Measurements from ENCODE around the gene HSBP1L1.

HSBP1L1 gene

DNA sequence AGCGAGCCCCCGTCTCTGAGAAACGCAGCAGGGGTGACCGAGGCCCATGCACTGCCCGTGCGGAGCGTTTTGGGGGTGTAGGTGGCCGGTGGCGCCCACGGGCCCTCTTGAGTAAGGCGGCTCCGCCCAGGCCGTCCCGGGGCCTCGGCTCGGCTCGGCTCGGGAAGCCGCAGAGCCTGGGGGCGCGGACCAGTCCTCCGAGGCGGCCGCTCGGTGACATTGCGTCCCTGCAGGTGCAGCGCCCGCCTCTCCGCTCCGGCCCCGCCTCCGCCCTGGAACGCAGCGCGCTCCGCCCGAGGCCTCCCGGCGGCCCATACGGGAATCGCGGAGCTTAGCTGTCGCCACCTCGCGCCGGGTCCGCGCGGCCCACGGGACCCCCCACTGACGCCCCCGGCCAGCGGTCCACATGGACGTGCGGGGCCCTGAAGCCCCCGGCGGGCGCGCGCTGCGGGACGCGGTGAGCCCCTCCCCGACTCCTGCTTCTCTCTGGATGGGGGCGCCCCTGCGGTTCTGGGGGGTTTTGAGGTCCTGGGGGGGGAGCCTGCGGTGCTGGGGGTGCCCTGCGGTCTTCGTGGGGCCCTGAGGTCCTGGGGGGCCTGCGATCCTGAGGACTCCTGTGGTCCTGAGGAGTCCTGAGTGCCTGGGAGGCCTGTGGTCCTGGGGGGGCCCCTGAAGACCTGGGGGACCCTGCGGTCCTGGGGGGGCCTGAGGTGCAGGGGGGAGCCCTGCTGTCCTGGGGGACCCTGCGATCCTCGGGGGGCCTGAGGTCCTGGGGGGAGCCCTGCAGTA, at the start of gene HSBP1L1:
Gene HSBP1L1 (plus strand): TSS at position 314 of the 789 bp plus-strand sequence. CDS start 93 bp downstream, at position 407.
- TF ChIP-seq, protein P1, sequence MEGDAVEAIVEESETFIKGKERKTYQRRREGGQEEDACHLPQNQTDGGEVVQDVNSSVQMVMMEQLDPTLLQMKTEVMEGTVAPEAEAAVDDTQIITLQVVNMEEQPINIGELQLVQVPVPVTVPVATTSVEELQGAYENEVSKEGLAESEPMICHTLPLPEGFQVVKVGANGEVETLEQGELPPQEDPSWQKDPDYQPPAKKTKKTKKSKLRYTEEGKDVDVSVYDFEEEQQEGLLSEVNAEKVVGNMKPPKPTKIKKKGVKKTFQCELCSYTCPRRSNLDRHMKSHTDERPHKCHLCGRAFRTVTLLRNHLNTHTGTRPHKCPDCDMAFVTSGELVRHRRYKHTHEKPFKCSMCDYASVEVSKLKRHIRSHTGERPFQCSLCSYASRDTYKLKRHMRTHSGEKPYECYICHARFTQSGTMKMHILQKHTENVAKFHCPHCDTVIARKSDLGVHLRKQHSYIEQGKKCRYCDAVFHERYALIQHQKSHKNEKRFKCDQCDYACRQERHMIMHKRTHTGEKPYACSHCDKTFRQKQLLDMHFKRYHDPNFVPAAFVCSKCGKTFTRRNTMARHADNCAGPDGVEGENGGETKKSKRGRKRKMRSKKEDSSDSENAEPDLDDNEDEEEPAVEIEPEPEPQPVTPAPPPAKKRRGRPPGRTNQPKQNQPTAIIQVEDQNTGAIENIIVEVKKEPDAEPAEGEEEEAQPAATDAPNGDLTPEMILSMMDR (IDR thresholded peaks at IDR 0.05; ENCODE audit: low read depth, low read length, missing control alignments) = no peak
- peak within 1 kb of the TSS; percentile 52 for H3K4me3 ChIP-seq (replicated peaks; ENCODE audit: low read depth, low read length)
- DNase-seq (ENCODE audit: extremely low read depth, low read depth) = no peak

DNA sequence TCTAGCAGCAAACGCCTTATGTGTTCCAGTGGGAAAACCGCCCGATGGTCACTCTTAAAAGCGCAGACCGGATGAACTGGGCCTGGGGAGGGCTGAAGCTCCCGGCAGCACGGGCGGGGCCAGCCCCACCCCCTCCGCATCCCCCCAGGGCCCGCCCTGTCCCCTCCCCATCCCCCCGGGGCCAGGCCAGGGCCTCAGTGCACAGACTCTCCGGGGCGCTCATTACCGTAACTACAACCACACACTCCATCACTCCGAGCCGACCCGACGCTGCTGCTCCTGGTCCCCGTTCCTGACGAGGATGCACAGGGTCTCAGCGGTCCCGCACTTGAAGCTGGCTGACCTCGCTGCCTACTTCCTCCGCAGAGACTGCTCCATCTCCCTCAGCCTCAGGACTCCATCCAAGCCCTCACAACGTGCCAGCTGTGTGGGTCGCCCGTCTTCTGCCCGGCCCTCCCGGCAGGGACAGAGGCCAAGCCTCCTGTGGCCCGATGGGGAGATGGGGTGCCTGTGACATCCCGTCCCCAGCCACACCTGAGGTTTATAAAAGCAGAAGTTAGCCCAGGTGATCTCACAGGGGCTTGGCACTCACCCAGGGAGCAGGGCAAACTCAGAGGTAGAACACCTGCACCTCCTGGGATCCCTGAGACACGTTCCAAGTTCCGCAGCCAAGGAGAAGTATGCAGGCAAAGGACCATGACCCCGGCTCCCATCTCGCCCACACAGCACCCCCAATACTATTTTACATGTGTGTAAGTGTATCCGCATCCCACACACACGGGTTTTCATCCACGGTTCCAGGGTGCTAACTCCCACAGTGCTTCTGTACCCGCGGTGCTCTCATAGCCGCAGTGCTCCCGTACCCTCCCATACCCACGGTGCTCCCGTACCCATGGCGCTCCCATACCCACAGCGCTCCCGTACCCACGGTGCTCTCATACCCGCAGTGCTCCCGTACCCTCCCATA, 49.0 kb upstream of the HSBP1L1 start:
- no peak for DNase-seq (ENCODE audit: extremely low read depth, low read depth)
- H3K4me3 ChIP-seq (replicated peaks; ENCODE audit: low read depth, low read length) = no peak overlapping the region
- TF ChIP-seq, protein P1 (IDR thresholded peaks at IDR 0.05; ENCODE audit: low read depth, low read length, missing control alignments) = no peak

DNA sequence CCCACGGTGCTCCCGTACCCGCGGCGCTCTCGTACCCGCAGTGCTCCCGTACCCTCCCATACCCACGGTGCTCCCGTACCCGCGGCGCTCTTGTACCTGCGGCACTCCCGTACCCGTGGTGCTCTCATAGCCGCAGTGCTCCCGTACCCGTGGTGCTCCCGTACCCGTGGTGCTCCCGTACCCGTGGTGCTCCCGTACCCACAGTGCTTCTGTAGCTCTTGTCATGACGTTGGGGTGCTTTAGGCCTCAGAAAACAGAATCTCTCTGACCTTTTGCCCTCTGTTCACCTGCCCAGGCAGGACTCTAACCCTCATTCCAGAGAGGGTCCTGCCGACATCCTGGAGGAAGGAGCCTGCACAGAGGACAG, 48.3 kb upstream of the HSBP1L1 start:
- no peak overlapping the region for H3K4me3 ChIP-seq (replicated peaks; ENCODE audit: low read depth, low read length)
- no peak for DNase-seq (ENCODE audit: extremely low read depth, low read depth)
- TF ChIP-seq, protein P1 (IDR thresholded peaks at IDR 0.05; ENCODE audit: low read depth, low read length, missing control alignments) = no peak

DNA sequence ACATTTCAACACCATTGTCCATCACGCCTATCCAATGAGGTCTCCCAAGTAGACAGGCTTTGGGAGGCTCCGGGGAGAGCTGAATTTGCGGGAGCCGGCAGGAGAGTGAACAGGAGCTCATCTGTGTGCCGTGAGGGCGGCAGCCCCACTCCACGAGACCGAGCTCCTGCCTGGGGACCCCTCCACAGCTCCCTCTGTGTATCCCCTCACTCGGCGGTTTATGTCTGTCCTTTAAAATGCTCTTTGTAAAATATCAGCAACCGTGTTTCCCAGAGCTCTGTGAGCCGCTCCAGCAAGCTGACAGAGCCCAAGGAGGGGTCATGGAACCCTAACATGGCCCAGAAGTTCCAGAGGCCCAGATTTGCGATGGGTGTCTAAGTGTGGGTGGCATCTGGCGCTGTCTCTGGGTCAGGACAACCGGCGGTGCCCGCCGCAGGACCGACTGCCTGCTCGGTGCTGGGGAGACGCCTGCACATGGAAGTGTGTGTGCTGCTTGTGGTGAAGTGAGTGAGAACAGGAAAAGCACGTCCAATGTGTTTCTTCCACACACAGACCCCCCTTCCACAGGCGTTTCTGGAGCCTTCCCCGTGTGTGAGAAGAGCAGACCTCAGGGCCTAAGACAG, 47.8 kb upstream of the HSBP1L1 start:
- TF ChIP-seq, protein P1 (IDR thresholded peaks at IDR 0.05; ENCODE audit: low read depth, low read length, missing control alignments) = no peak
- no peak overlapping the region for H3K4me3 ChIP-seq (replicated peaks; ENCODE audit: low read depth, low read length)
- DNase-seq (ENCODE audit: extremely low read depth, low read depth) = no peak

DNA sequence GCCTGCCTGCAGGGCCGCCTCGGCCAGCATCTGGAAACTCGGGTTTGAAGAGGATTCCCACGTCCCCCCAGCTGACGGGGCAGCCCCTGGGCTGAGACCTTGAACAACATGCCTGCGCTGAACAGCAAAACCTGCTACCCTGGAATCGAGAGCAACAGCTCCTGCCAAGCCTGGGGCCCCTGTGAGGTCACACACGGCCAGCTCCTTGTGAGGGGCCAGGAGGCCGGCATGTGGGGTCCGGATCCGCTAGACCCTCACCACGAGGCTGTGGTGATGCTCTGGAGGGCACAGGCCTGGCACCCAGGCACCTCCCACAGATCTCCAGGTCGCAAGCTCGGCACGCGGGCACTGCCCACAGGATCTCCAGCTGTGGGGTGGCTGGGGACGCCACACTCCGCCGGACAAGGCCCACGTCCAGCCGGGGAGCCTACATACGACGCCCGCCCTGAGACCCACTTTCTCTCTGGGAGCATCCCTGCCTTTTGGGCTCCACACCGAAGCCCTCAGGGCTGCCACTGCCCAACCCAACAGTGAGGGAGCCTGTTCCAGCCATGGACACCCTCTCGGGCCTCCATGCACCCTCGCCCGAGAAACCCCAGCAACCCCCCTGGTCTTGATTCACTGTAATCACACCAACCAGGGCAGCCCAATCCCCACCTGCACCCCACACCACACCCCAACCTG, 47.1 kb upstream of the HSBP1L1 start:
- no peak overlapping the region for H3K4me3 ChIP-seq (replicated peaks; ENCODE audit: low read depth, low read length)
- TF ChIP-seq, protein P1 (IDR thresholded peaks at IDR 0.05; ENCODE audit: low read depth, low read length, missing control alignments) = no peak
- no peak for DNase-seq (ENCODE audit: extremely low read depth, low read depth)

Data from HFF-Myc (cell line).